Uterus (tissue), 4 donors: ENCODE data around the gene GSTO2. TPM values are rescaled to one million over a fixed set of nuclear protein-coding genes. Genes with fewer than 3 reads are reported as not detected.
A peak's percentile ranks its signal among the peaks of the same experiment; 100 is the strongest.

Experiments
- DNase-seq, 2 donors: peaks; one replicate each; pipeline ENCODE4 v3.0.0-alpha.2; 2019 to 2020
- H3K27ac ChIP-seq, 2 donors: fragments of 200-600 bp; sonication (generic); 1 replicate in 1 of 2; 2 replicates in 1 of 2; pipeline ENCODE4 v1.5.1; 2016 to 2018
- H3K27me3 ChIP-seq, 2 donors: fragments of 200-600 bp; sonication (generic); one replicate each; pipeline ENCODE4 v1.5.1; 2018 to 2019; ENCODE audit warnings: control low read depth in 1 of 2
- H3K36me3 ChIP-seq, 2 donors: fragments of 200-600 bp; sonication (generic); one replicate each; pipeline ENCODE4 v1.5.1; 2019; ENCODE audit warnings: control low read depth in 1 of 2
- H3K4me1 ChIP-seq, 2 donors: fragments of 200-600 bp; sonication (generic); one replicate each; pipeline ENCODE4 v1.5.1; 2018 to 2019; ENCODE audit warnings: control low read depth in 1 of 2
- H3K4me3 ChIP-seq, 2 donors: fragments of 200-600 bp; sonication (generic); 1 replicate in 1 of 2; 2 replicates in 1 of 2; pipeline ENCODE4 v1.5.1; 2018 to 2019; ENCODE audit warnings: mild to moderate bottlenecking in 1 of 2
- H3K9me3 ChIP-seq, 2 donors: fragments of 200-600 bp; sonication (generic); one replicate each; pipeline ENCODE4 v1.5.1; 2019; ENCODE audit warnings: control low read depth in 1 of 2
- POLR2A ChIP-seq, 2 donors: fragments of 450-650 bp; IDR thresholded peaks; one replicate each; pipeline ENCODE4 v1.6.1; 2016; ENCODE audit warnings: antibody characterized with exemption in 2 of 2, mild to moderate bottlenecking in 1 of 2, moderate library complexity in 1 of 2
- intact Hi-C: fragments of 100-400 bp; cut with DNase I; formaldehyde crosslinking; loops from one replicate; pipeline ENCODE4 v1.15.1; 2023; ENCODE audit warnings: low total_unique reads
- total RNA-seq, 4 donors: library from RNA; depleted of rRNA in 3 of 4; stranded (reverse); fragments of >200 nt in 3 of 4; gene quantifications; one replicate each; pipeline versions ENCODE4 v1.1.0 to v1.2.4, GENCODE V29; 2014 to 2023
- TF ChIP-seq, protein P1 (sequence below), 4 experiments: fragments of 200-600 bp in 2 of 4; fragments of 450-650 bp in 2 of 4; sonication (generic) in 2 of 4; IDR thresholded peaks; one replicate each; pipeline ENCODE4 v1.5.1; 2016 to 2019; ENCODE audit warnings: antibody characterized with exemption in 4 of 4, mild to moderate bottlenecking in 2 of 4, moderate library complexity in 1 of 4
- donor health status: DM: yes; HTN: yes; CAD: no.

Gene GSTO2
- total RNA-seq, 4 donors from 2014 or later = under 0.01 to 10.6 (median 5.6) TPM; not detected in 1

DNA sequence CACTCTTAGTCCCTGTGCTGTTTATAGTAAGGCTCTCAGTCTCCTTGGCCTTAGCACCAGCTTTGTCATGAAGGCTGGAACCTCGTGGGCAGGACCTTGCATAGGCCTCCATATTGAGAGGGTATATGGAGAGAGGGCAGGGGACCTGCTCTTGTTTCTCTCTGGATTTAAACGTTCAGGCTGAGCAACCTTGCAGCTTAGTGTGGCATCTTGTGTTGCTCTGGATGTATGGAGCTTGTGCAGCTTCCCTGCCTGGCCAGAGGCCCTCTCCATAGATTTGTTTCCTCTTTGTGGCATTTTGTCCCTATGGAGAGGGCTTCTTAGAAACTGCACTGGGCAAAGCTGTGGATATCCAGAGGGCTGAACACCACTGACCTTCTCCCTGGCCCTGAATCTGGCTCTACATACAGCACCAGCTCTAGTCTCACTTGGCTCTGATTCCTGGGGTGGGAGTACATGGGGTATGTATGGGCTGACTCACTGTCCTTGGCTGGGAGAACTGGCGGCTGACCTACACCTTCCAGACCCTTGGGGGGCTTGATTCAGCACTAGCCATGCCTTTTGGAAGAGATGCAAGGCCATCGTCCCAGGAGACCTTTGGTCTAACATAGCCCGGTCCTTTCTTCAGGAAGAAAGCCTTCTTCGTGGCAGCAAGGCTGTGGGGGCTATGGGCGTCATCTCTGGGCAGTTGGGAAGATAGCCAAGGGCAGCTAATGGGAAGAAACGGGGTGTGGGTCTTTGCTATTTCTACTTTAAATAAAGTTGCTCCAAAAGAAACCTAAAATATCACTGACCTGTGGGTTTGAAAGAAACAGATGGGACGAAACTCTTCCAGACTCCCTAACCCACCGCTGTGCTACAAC lies 38.8 kb downstream of the GSTO2 start:
- H3K9me3 ChIP-seq = no peaks in the 10 kb centered on the region
- no peaks in the 10 kb centered on the region for H3K27me3 ChIP-seq
- H3K36me3 ChIP-seq = no peaks in the 10 kb centered on the region
- intact Hi-C loops = loop anchor here (5.0 kb wide), 1 partner anchor 39 kb away; no protein-coding TSS in a partner anchor
- no peak overlapping the region for H3K4me3 ChIP-seq
- peak overlapping the region; percentile 2 to 40 for H3K27ac ChIP-seq
- TF ChIP-seq, protein P1, sequence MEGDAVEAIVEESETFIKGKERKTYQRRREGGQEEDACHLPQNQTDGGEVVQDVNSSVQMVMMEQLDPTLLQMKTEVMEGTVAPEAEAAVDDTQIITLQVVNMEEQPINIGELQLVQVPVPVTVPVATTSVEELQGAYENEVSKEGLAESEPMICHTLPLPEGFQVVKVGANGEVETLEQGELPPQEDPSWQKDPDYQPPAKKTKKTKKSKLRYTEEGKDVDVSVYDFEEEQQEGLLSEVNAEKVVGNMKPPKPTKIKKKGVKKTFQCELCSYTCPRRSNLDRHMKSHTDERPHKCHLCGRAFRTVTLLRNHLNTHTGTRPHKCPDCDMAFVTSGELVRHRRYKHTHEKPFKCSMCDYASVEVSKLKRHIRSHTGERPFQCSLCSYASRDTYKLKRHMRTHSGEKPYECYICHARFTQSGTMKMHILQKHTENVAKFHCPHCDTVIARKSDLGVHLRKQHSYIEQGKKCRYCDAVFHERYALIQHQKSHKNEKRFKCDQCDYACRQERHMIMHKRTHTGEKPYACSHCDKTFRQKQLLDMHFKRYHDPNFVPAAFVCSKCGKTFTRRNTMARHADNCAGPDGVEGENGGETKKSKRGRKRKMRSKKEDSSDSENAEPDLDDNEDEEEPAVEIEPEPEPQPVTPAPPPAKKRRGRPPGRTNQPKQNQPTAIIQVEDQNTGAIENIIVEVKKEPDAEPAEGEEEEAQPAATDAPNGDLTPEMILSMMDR (IDR thresholded peaks at IDR 0.05) = no peak
- no peak for TF ChIP-seq POLR2A (IDR thresholded peaks at IDR 0.05)
- no peak for DNase-seq
- peaks cover 0 to 6% of the 10 kb centered on the region in 2 donors for H3K4me1 ChIP-seq

DNA sequence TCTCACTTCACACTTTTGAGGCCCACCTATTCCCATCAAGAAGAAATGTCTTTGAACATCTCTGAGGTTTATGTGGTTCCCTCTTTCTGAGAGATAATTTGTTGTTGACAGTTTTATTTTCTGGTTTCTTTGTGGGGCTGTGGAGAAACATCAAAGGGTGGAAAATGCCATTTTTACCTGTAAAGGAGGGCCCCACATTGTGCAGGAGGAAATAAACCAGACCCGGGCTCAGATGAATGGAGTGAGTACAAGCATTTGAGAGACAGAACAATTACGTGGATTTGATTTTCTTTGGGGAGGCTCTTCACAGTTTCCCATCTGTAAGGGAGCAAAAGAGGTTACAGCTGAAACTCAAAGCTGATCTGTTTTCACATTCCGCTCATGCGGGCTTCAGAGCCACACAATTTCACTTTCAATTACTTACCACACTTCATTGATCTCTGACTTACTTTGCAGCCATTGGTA lies 39.5 kb downstream of the GSTO2 start:
- Histone ChIP-seq H3K4me1 (peaks cover 0 to 6% of the 10 kb centered on the region in 2 donors), H3K27ac (peak overlapping the region in 1 of 2 donors; percentile 40)
- DNase-seq = no peak

DNA sequence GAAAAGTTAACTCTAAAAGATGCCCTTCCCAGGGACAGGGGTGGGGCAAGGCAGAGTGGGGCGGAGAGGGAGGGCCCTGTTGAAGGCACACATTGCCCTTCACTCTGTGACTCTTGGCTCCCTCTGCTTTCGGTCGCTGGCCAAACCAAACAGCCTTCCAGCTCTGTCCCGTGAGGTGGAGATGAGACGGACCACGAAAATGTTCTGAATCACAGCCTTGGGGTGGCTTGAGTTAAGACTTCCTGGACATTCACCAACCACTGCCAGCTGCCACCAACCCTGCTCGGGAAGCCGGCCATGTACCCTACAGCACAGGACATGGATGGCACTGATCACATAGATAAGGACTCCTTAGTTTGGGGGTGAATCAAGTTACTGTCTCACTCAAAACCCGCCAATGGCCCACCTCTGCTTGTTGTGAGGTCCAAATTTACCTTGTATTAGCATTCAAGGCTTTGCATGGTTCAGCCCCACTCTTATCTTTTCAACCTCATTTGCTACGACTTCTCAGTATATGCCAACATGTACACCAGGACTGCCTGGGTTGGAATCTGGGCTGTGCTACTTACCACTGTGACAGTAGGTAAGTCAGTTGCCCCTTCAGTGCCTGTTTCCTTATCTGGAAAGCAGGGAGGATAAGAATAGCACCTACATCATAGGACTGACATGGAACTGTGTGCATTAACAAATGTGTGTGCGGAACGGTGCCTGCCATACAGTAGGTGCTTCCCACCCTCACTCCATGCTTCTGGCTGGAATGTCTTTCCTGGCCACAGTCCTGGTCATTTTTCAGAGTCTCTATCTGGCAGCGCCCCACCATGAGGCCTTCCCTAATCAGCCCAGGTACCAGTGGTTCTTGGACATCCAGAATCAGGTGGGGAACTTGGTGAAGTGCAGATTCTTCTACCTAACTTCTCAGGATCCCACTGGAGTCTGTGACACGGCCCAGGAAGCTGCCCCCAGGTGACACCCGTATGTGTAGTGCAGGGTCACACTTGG lies 41.3 kb downstream of the GSTO2 start:
- peaks cover 0 to 5% of the 10 kb centered on the region in 2 donors for H3K4me1 ChIP-seq
- peak in 1 of 2 donors; percentile 63 for DNase-seq
- H3K27ac ChIP-seq = peak overlapping the region; percentile 31 to 35
- TF ChIP-seq, protein P1 (IDR thresholded peaks at IDR 0.05) = no peak
- no peak for TF ChIP-seq POLR2A (IDR thresholded peaks at IDR 0.05)
- H3K4me3 ChIP-seq = no peak overlapping the region
- intact Hi-C loops = loop anchor here (5.0 kb wide), 1 partner anchor 37 kb away; no protein-coding TSS in a partner anchor
- H3K36me3 ChIP-seq = no peaks in the 10 kb centered on the region
- no peaks in the 10 kb centered on the region for H3K27me3 ChIP-seq
- no peaks in the 10 kb centered on the region for H3K9me3 ChIP-seq

More for the DNA sequence above, 39.5 kb downstream of the GSTO2 start:
- TF ChIP-seq, protein P1 (IDR thresholded peaks at IDR 0.05) = no peak
- no peak for TF ChIP-seq POLR2A (IDR thresholded peaks at IDR 0.05)
- H3K27me3 ChIP-seq = no peaks in the 10 kb centered on the region
- intact Hi-C loops = loop anchor here (5.0 kb wide), 1 partner anchor 39 kb away; no protein-coding TSS in a partner anchor
- H3K9me3 ChIP-seq = no peaks in the 10 kb centered on the region
- no peak overlapping the region for H3K4me3 ChIP-seq
- H3K36me3 ChIP-seq = no peaks in the 10 kb centered on the region

DNA sequence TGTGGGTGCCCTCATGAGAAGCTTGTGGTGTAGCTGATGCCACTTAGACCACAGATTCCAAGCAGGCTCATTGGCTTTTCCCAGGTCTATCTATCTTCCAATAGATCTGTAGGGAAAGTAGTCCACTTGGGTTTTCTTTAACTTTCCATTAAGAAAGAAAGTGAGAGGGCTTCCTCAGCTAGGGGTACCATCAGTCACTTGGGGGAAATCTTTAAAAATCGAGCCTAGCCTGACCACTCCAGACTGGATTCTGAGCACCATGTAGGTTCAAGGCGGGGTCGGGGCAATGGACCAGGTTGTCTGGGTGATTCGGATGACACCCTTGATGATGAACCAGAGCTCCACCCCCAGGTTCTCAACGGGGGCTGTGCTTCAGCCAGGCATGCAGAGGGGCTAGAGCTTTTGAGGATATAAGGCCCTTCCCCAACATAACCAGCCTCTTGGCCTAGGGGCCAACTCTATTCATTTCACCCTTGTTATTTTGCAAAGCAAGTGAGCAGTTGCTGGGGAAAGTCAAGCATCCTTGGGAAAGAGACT lies 42.3 kb downstream of the GSTO2 start:
- intact Hi-C loops = no loop called here
- no peak for DNase-seq
- TF ChIP-seq, protein P1 (IDR thresholded peaks at IDR 0.05) = no peak
- no peak for TF ChIP-seq POLR2A (IDR thresholded peaks at IDR 0.05)
- H3K9me3 ChIP-seq = no peaks in the 10 kb centered on the region
- H3K4me3 ChIP-seq = no peak overlapping the region
- H3K4me1 ChIP-seq = no peaks in the 10 kb centered on the region
- H3K27me3 ChIP-seq = no peaks in the 10 kb centered on the region
- H3K36me3 ChIP-seq = no peaks in the 10 kb centered on the region
- H3K27ac ChIP-seq = no peak overlapping the region
